IMR-90 (cell line): Measurements from ENCODE around the gene LRP1-AS.

Source experiments
- POLR2A ChIP-seq: IDR thresholded peaks from 2 replicates; pipeline ENCODE4 v1.6.1; 2012; ENCODE audit warnings: mild to moderate bottlenecking, low read depth, low read length
- RCOR1 ChIP-seq: IDR thresholded peaks from 2 replicates; pipeline ENCODE4 v1.6.1; 2012; ENCODE audit warnings: mild to moderate bottlenecking, low read length, improper control_type of control experiment; ENCODE audit not compliant: insufficient replicate concordance
- TF ChIP-seq, protein P1 (sequence below): conservative IDR thresholded peaks from 2 replicates; pipeline ENCODE4 v1.5.1; 2012; ENCODE audit warnings: mild to moderate bottlenecking, low read depth, low read length, improper control_type of control experiment

DNA sequence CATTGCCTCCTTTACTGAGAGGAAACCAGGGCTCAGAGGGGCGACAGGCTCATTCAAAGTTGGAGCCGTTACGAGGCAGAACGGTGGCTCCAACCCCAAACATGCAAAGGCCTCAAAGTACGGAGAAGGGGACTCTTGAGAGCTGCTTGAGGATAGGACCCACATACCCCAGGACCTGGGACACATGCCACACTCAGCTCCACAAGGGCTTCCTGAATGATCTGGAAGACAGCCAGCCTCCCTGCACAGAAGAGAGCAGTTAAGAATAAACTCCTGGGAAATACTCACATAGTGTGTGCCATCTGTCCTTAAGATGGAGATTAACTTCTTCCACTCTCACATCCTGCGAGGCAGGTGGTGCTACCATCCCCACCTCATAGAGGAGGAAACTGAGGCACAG, 42.6 kb upstream of the LRP1-AS start:
- TF ChIP-seq, protein P1, sequence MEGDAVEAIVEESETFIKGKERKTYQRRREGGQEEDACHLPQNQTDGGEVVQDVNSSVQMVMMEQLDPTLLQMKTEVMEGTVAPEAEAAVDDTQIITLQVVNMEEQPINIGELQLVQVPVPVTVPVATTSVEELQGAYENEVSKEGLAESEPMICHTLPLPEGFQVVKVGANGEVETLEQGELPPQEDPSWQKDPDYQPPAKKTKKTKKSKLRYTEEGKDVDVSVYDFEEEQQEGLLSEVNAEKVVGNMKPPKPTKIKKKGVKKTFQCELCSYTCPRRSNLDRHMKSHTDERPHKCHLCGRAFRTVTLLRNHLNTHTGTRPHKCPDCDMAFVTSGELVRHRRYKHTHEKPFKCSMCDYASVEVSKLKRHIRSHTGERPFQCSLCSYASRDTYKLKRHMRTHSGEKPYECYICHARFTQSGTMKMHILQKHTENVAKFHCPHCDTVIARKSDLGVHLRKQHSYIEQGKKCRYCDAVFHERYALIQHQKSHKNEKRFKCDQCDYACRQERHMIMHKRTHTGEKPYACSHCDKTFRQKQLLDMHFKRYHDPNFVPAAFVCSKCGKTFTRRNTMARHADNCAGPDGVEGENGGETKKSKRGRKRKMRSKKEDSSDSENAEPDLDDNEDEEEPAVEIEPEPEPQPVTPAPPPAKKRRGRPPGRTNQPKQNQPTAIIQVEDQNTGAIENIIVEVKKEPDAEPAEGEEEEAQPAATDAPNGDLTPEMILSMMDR, result no peak
- TF ChIP-seq POLR2A (no peak), RCOR1 (no peak)
